ENCODE measurements around the gene PARVA.

- no peak for TF ChIP-seq CTCF (conservative IDR thresholded peaks at IDR 0.05; ENCODE audit: low read length)
- TF ChIP-seq EZH2phosphoT487 (IDR thresholded peaks at IDR 0.05; ENCODE audit: borderline replicate concordance, low read depth, low read length), result no peak
Observed at GRCh38 chr11:12512132-12512531, 134.8 kb downstream of the PARVA start.
